Hepatic stellate cell (primary cell): Measurements from ENCODE around the gene DNAJB13.
"Not testable (repeated sequence)": the region's sequence is repeated elsewhere in the genome, so short reads cannot be mapped to it uniquely, and the experiment has no call there.

ENCODE experiments used
- DNase-seq: peaks from one replicate; pipeline ENCODE4 v3.0.0; 2011; ENCODE audit warnings: low spot score

DNAJB13 gene

GRCh38 chr11:73977856-73978519 is 27.2 kb downstream of the DNAJB13 start:
- no peak for DNase-seq

DNA sequence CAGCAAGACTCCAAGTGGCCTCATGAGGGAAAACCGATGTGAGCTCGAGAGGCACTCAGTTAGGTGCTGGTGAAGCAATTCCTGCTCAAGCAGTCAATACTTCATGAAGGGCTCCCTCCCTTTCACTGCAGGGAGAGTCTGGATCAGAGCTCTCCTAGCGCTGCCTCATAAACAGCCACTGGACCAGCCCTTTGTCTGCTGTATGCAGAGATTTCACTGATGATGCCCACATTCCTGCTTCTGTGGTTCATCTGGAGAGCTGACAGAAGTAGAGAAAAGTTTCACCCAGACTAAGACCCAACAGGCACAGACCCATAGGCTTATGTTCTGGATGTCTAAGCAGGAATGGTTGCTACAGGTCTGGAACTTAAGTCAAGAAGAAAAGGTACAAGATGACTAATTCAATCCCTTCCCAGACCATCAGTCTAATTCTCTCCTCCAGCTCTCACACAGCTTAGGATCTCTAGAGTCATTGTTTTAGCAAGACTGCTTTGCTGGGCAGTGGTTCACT is 27.8 kb downstream of the DNAJB13 start:
- no peak for DNase-seq

DNA sequence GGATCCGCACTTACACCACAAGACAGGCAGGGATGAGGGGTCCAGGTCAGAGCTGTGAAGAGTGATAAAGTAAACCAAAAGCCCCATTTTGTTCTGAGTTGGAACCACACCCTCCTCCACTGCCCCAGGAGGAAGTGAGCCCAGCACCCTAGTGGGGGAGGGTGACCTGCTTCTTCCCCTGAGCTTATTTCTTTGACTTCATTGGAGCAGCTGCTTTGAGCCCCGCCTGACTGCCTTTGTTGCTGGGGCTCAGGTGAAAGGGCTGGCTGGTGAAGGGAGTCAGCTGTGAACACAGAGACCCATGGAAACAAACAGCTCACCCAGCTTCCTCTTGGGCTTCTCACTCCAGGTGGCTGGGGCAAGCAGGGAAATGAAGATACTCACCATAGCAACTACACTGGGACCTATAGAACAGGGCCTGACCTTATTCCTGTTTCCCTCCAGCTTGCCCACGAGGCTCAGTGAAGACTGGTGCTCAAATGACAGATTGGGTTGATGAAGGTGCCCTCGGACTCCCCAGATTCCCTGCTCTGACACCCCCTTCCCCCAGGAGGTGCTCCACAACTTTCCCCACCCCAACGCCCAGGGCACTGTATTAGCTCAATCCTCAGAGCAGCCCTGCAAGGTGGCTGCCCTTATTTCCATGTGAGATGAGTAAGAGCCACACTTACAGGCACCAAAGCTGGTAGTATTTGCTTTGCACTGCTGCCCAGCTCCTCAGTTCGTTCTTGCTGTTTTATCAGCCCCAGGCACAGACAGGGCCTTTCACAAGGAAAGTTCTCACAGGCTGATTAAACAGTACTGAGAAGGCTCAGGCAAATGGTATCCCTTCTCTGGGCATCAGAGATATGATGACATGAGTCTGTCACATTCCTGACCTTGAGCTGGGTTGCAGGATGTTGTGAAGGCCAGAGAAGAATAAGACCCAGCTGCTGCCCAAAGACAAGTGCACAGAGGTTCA is 29.5 kb downstream of the DNAJB13 start:
- peak; percentile 35 for DNase-seq

DNA sequence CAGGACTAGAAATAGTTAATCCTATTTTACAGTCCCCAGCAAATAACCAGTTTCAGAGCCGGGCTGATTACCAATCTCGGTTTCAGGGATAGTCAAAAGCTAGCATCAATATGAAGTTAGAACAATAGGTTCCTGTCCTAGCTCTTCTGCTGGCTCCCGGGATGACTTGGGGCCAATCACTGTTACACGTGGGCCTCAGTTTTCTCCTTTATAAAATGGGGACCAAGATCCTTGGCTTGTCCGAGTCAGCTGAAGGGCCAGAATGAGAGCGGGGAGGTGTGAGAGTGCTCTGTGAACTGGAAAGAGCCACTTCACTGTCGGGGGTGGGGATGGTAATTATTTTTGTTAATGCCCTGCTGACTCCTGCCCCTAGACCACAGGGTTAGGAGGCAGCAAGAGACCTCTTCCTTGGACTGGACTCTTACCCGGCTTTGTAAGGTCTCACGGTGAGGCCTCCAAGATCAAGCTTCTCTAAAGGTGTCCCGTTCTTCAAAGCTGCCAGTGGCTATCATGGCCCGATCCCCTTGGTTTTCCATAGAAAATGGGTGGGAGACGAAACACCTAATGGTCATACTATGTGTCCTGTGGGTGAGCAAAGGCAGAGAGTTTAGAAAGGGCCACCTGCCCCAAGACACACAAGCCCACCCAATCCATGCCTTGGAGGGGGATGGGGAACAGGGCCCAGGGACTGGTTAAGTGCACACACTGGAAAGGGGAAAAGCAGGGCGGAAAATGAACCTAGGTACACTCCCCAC is 30.4 kb downstream of the DNAJB13 start:
- no peak for DNase-seq

- DNase-seq, result peak; percentile 90
Observed at GRCh38 chr11:73982595-73982989, 31.8 kb downstream of the DNAJB13 start, which contains the start of gene UCP2. TSS of gene UCP2 (minus strand) at chr11:73982843. CDS start at chr11:73978378, 4,465 bp downstream.

DNA sequence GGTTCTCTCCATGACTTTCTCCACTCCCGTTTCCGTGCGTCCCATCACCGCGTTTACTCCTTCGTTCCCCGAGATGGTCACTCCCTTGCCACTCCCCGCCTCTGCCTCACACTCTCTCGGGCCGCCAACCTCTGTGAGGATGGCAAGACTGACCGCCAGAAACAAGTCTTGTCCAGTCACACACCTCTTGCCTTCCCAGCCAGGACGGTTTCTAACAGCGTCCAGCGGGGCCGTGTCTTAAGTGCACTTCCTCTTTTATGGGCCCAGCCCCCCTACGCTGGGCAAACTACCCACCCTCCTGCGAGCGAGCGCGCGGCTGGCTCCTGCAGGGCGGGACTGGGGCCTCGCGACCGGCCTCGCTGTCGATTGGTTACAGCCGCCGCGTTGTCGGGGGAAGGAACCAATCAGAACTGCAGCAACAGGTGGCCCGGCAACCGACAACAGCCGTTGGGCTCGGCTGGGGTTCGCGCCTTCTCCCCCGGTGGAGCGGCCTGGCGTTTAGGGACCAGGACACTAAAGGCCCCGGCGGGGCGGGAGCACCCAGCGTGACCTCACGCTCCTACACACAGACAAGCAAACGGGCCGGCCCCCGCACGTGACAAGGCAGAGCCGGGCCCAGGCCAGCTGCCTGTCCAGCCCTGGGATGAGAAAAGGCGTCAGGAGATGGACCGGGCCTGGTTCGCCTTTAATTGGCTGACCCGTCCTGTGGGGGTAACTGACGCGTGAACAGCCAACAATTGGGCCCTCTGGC is 32.3 kb downstream of the DNAJB13 start:
- DNase-seq, result peak; percentile 99

DNA sequence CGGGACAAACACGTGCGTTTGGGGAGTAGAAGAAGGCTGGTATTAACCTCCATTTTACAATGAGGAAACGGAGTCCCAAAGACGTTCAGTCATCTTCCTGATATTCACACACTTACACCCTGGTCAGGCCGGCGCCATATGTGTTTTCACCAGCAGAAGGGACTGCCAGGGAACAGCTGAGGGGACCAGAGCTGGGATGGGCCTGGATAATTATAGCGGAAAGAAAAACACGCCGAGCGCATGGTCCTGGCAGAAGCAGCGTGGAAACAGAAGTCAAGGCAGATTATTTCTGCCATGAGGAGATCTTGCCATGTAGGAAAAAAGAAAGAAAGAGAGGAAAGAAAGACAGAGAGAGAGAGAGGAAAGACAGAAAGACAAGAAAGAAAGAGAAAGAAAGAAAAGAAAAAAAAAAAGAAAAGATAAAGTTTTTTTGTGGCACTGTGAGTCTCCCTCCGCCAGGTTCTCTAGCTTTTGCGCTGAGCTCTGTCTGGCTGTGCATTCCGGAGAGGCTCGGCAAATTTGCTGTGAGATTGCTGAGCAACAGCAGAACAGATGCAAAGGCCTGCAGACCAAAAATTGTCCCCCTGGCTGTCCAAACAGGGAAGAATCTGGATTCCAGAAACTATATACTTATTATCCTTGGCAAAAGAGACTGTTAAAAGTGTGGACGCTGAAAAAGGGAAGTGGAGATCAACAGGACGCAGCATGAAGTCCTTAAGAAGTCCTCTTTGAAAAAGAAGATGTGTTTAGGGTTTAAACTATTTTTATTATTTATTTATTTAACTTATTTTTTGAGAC is 33.1 kb downstream of the DNAJB13 start:
- DNase-seq, result no peak

DNA sequence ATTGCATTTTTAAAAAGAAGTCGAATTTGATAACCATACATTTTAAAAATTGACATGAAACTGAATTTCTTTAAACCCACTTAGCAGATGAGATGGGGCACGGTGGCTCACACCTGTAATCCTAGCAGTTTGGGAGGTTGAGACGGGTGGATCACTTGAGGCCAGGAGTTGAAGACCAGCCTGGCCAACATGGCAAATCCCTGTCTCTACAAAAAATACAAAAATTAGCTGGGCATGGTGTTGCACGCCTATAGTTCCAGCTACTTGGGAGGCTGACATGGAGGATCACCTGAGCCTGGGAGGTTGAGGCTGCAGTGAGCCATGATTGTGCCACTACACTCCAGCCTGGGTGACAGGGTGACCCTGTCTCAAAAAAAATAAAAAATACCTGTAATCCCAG is 34.8 kb downstream of the DNAJB13 start:
- not testable (repeated sequence) for DNase-seq

DNA sequence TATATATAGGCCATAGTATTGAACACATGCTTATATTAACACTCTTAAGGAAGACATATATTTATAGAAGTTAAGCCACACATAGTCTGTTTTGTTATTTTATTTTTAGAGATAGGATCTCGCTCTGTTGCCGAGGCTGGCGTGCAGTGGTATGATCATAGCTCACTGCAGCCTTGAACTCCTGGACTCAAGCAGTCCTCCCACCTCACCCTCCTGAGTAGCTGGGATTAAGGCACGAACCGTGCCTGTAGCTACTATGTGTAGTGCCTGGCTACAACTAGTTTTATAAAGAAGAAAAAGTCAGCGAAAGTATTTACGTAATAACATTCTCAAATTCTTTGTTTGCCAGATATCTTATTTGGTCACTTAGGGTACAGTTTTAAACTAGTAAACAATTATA is 37.4 kb downstream of the DNAJB13 start:
- no peak for DNase-seq

DNA sequence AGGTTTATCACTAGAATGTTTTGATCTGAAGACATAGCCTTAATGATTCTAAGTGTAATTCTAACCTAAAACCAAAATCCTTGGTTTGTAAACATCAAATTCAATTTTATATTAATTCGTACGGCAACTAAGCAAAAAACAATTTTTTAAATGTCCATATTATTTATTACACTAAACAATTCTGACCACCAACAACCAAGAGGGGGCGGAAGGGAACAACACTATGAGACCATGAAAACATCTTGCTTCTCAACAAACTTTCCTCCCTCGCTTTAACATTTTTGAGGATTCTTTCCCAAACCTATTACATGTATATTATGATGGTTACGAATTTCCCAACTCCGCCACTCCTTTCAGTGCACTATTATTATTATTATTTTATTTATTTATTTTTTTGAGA is 38.3 kb downstream of the DNAJB13 start:
- DNase-seq, result no peak

GRCh38 chr11:73990730-73991129 is 39.9 kb downstream of the DNAJB13 start:
- DNase-seq, result no peak

GRCh38 chr11:73991471-73992006 is 40.7 kb downstream of the DNAJB13 start:
- DNase-seq, result no peak

- DNase-seq, result no peak
Observed at GRCh38 chr11:73995247-73995646, 44.4 kb downstream of the DNAJB13 start.

GRCh38 chr11:73995731-73996130 is 44.9 kb downstream of the DNAJB13 start:
- DNase-seq, result no peak

- no peak for DNase-seq
Observed at GRCh38 chr11:73996161-73996747, 45.4 kb downstream of the DNAJB13 start.

DNA sequence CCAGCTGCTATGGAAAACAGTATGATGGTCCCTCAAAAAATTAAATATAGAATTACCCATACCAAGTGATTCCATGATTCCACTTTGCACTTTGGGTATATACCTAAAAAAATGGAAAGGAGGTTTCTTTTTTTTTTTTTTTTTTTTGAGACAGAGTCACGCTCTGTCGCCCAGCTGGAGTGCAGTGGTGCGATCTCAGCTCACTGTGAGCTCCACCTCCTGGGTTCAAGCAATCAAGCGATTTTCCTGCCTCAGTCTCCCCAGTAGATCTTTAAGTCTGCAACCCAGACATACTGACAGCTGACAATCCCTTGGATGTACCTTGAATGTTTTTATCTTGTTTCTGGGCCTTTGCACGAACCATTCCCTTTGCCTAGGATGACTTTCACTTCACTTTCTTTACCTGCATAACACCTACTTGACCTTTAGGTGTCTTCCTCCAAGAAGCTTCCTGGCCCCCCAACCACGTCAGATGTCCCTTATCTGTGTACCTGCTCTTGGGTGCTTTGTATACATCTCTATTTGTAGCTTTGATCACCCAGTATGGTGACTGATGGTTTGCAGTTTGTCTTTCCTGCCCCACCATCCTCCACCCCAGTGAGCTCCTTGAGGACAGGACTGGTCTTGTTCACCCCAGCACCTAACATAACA is 46.4 kb downstream of the DNAJB13 start:
- DNase-seq, result no peak

DNA sequence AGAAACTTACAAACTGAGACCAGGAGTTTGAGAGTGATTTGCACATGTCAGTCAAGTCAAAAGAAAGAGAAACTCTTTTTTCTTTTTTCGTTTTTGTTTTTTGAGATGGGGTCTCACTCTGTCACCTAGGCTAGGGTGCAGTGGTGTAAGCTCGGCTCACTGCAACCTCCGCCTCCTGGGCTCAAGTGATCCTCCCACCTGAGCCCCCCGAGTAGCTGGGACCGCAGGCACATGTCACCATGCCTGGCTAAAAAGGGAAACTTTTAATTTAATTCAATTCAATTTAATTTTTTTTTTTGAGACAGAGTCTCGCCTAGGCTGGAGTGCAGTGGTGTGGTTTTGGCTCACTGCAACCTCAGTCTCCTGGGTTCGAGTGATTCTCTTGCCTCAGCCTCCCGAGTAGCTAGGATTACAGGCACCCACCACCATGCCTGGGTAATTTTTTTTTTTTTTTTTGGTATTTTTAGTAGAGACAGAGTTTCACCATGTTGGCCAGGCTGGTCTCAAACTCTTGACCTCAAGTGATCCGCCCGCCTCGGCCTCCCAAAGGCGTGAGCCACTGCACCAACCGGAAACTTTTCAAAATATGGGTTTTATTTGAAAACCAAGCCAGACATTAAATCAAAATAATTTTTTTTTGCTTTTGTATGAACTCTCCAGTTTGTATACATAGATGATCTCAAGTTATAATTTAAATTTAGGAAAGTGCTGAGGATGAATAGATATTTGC is 48.2 kb downstream of the DNAJB13 start:
- no peak for DNase-seq

DNA sequence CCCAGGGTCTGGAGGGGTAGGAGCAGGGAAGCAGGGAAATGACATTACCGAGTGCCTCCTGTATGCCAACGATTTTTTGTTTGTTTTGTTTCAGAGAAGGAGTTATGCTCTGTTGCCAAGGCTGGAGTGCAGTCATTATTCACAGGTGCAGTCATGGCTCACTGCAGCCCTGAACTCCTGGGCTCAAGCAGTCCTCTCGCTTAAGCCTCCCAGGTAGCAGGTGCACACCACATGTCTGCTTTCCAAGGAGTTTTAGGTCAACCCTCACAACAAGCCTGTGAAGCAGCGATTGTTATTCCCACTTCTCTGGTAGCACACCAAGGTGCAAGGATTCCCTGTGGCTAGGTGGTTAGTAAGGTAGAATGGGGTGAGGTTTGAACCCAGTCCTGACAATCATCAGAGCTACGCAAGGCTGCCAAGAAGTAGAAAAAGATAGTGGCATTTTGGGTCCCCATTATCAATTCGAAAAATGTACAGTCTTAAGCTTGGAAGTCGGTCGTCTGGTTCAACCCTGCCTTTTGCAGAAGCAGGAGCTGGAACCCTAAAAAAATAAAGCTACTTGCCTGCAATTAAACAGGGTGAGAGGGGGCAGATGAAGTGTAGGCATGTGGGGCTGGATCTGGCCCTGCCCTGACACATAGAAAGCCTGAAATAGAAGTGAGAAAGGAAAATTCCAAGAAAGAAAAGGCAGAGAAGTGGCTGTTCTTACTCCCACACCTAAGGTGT is 48.9 kb downstream of the DNAJB13 start:
- no peak for DNase-seq
